BLaER1 treated with 17β-estradiol and CSF1 and Interleukin-3, amounts not matched to agents 10 nM and 100 nM (cell line): Measurements from ENCODE around the gene IKZF3.

Source experiments
- H3K27ac ChIP-seq, 11 experiments: shearing (Covaris generic); formaldehyde crosslinking; 2 replicates each; pipeline ENCODE4 v1.8.1; 2022
- H3K27me3 ChIP-seq, 11 experiments: shearing (Covaris generic); formaldehyde crosslinking; 2 replicates each; pipeline ENCODE4 v1.8.1; 2022
- H3K36me3 ChIP-seq, 11 experiments: shearing (Covaris generic); formaldehyde crosslinking; 2 replicates each; pipeline ENCODE4 v1.8.1; 2022
- H3K4me1 ChIP-seq, 10 experiments: shearing (Covaris generic); formaldehyde crosslinking; 2 replicates each; pipeline ENCODE4 v1.8.1; 2022
- H3K4me2 ChIP-seq, 11 experiments: shearing (Covaris generic); formaldehyde crosslinking; 2 replicates each; pipeline ENCODE4 v1.8.1; 2022
- H3K4me3 ChIP-seq, 10 experiments: shearing (Covaris generic); formaldehyde crosslinking; 2 replicates each; pipeline ENCODE4 v1.8.1; 2022
- H3K9ac ChIP-seq, 11 experiments: shearing (Covaris generic); formaldehyde crosslinking; 2 replicates each; pipeline ENCODE4 v1.8.1; 2022
- H3K9me3 ChIP-seq, 11 experiments: shearing (Covaris generic); formaldehyde crosslinking; replicated peaks in 1 of 11; 2 replicates each; pipeline ENCODE4 v1.8.1; 2022
- H4K20me1 ChIP-seq, 11 experiments: shearing (Covaris generic); formaldehyde crosslinking; 2 replicates each; pipeline ENCODE4 v1.8.1; 2022
- Cebpa-rat ChIP-seq, 11 experiments: shearing (Covaris generic); IDR thresholded peaks; 2 replicates each; pipeline ENCODE4 v1.8.1; 2022

IKZF3 gene

GRCh38 chr17:39781031-39781860, 82.9 kb downstream of the IKZF3 start:
- Histone ChIP-seq H3K27ac (no peak overlapping the region), H3K4me1 (peaks cover 8 to 26% (median 18%) of the 10 kb centered on the region in 10 experiments; a peak in 18 of 20 replicates), H3K4me2 (peak overlapping the region in 10 of 11 experiments; percentile 14 to 66 (median 40); a peak in 17 of 22 replicates), H3K36me3 (no peaks in the 10 kb centered on the region), H3K9me3 (no peaks in the 10 kb centered on the region), H3K9ac (no peak overlapping the region), H4K20me1 (no peaks in the 10 kb centered on the region; a peak in 1 of 22 replicates), H3K4me3 (no peak overlapping the region), H3K27me3 (peaks cover 0 to 45% (median 0%) of the 10 kb centered on the region in 11 experiments; a peak in 8 of 22 replicates)
- TF ChIP-seq Cebpa-rat (IDR thresholded peaks at IDR 0.05): no peak

DNA sequence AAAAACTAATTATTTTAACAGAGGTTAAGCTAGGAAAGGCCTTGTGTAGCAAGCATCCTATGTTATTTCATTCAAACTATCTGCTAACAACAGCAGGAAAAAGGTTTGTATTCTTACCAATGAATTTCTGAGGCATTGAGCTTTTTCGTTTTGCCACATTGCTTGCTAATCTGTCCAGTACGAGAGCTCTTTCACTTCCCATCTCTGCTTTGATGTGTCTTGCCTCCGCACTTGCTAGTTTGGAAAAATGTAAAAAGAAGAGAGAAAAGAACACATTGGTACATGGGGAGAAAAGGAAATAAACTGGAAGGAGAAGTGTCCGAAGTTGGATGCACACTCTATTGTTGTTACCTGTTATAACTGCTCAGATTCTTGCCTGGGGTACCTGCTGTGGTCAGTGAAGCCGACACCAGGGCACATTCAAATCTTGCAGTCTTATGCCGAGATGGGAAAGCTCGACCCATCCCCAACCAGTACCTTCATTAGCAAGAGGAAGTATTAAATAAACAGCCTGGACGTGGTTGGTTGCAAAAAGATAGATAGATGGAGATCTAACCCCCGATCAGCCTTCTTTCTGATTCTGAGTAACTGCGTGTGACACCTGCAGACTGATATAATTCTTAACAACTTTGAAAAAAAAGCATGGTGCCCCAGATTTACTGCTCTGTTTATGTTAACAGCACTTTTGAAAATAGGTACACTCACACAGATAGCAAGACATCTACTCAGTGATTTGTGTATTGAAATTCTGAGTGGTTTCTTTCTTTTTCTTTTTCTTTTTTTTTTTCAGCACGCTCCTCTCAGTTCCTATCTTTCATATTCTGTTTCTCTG, 86.4 kb downstream of the IKZF3 start:
- Histone ChIP-seq H3K4me1 (peaks cover 12 to 22% (median 19%) of the 10 kb centered on the region in 10 experiments), H3K27ac (no peak overlapping the region), H4K20me1 (no peaks in the 10 kb centered on the region), H3K9ac (no peak overlapping the region), H3K4me3 (no peak overlapping the region), H3K4me2 (no peak overlapping the region), H3K36me3 (no peaks in the 10 kb centered on the region), H3K27me3 (peaks cover 0 to 43% (median 0%) of the 10 kb centered on the region in 11 experiments; a peak in 8 of 22 replicates), H3K9me3 (no peaks in the 10 kb centered on the region)
- no peak for TF ChIP-seq Cebpa-rat (IDR thresholded peaks at IDR 0.05)

- H4K20me1 ChIP-seq: no peaks in the 10 kb centered on the region
- H3K27ac ChIP-seq: no peak overlapping the region
- no peak overlapping the region for H3K4me2 ChIP-seq
- peaks cover 0 to 28% (median 0%) of the 10 kb centered on the region in 11 experiments; a peak in 3 of 22 replicates for H3K27me3 ChIP-seq
- peaks cover 13 to 20% (median 16%) of the 10 kb centered on the region in 10 experiments for H3K4me1 ChIP-seq
- no peak overlapping the region for H3K9ac ChIP-seq
- H3K4me3 ChIP-seq: no peak overlapping the region
- H3K9me3 ChIP-seq: no peaks in the 10 kb centered on the region
- no peak for TF ChIP-seq Cebpa-rat (IDR thresholded peaks at IDR 0.05)
- H3K36me3 ChIP-seq: no peaks in the 10 kb centered on the region
Observed at GRCh38 chr17:39776252-39776651, 87.9 kb downstream of the IKZF3 start.

DNA sequence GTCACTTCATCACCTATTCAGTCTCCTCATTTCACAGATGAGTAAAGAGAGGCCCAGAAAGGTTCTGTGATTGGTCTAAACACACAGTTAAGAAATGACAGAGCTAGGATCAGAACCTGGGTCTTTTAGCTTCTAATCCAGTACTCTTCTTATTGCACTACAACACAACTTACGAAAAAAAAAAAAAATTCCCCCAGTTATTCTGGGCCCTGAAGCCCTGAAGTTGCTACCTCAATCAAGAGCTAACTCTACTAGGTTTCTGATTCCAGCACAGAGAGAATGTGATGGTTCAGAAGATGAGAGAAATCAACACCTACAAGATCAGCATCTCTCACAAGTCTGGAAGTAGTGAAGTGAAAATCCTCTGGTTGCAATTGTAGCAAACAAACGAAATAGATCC, 89.1 kb downstream of the IKZF3 start:
- Histone ChIP-seq H3K36me3 (no peaks in the 10 kb centered on the region), H3K4me3 (no peak overlapping the region), H3K9me3 (no peaks in the 10 kb centered on the region), H3K27ac (no peak overlapping the region), H3K4me2 (no peak overlapping the region), H3K4me1 (peaks cover 7 to 12% (median 10%) of the 10 kb centered on the region in 10 experiments; a peak in 19 of 20 replicates), H4K20me1 (no peaks in the 10 kb centered on the region), H3K27me3 (peaks cover 0 to 16% (median 0%) of the 10 kb centered on the region in 11 experiments; a peak in 2 of 22 replicates), H3K9ac (no peak overlapping the region)
- no peak for TF ChIP-seq Cebpa-rat (IDR thresholded peaks at IDR 0.05)

DNA sequence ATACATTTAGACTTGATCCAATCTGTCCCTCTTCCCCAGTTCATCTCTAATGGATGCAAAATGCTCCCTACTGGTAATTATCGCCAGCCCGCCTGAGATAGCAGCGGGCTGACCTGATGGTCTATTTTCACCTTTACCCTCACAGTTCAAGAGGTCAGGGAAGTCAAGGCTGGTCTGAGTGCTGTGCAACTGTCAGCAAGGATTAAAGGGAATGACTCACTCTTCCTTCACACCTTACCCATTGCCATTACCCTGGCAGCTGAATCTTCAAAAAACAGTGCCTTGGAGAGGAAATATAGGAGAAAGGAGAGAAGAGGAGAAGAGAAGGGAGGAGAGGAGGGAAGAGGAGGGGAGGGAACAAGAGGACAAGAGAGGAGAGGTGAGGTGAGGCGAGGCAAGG, 90.1 kb downstream of the IKZF3 start:
- H3K27me3 ChIP-seq: peaks cover 0 to 10% (median 0%) of the 10 kb centered on the region in 11 experiments; a peak in 1 of 22 replicates
- H3K9me3 ChIP-seq: no peaks in the 10 kb centered on the region
- no peak overlapping the region for H3K4me3 ChIP-seq
- no peak overlapping the region for H3K9ac ChIP-seq
- H3K4me1 ChIP-seq: peaks cover 7 to 12% (median 10%) of the 10 kb centered on the region in 10 experiments; a peak in 19 of 20 replicates
- no peaks in the 10 kb centered on the region for H3K36me3 ChIP-seq
- no peaks in the 10 kb centered on the region for H4K20me1 ChIP-seq
- no peak overlapping the region for H3K4me2 ChIP-seq
- no peak for TF ChIP-seq Cebpa-rat (IDR thresholded peaks at IDR 0.05)
- no peak overlapping the region for H3K27ac ChIP-seq

- Histone ChIP-seq H3K4me3 (no peak overlapping the region), H3K9ac (no peak overlapping the region), H3K27ac (no peak overlapping the region), H4K20me1 (no peaks in the 10 kb centered on the region), H3K27me3 (peaks cover 0 to 7% (median 0%) of the 10 kb centered on the region in 11 experiments; a peak in 1 of 22 replicates), H3K36me3 (no peaks in the 10 kb centered on the region), H3K9me3 (no peaks in the 10 kb centered on the region), H3K4me1 (peaks cover 7 to 12% (median 10%) of the 10 kb centered on the region in 10 experiments; a peak in 19 of 20 replicates), H3K4me2 (peak overlapping the region; percentile 15 to 63 (median 46); a peak in 19 of 22 replicates)
- TF ChIP-seq Cebpa-rat (IDR thresholded peaks at IDR 0.05): no peak
Observed at GRCh38 chr17:39772987-39773934, 90.9 kb downstream of the IKZF3 start.

GRCh38 chr17:39772415-39772814, 91.7 kb downstream of the IKZF3 start:
- H4K20me1 ChIP-seq: no peaks in the 10 kb centered on the region
- H3K4me3 ChIP-seq: no peak overlapping the region
- no peaks in the 10 kb centered on the region for H3K9me3 ChIP-seq
- peak overlapping the region; percentile 15 to 63 (median 46); a peak in 21 of 22 replicates for H3K4me2 ChIP-seq
- H3K36me3 ChIP-seq: no peaks in the 10 kb centered on the region
- H3K9ac ChIP-seq: no peak overlapping the region
- H3K27me3 ChIP-seq: peaks cover 0 to 3% (median 0%) of the 10 kb centered on the region in 11 experiments; a peak in 1 of 22 replicates
- H3K4me1 ChIP-seq: peaks cover 9 to 16% (median 11%) of the 10 kb centered on the region in 10 experiments; a peak in 19 of 20 replicates
- H3K27ac ChIP-seq: no peak overlapping the region
- no peak for TF ChIP-seq Cebpa-rat (IDR thresholded peaks at IDR 0.05)

- peaks cover 0 to 2% (median 0%) of the 10 kb centered on the region in 11 experiments; a peak in 1 of 22 replicates for H3K27me3 ChIP-seq
- peaks cover 27 to 39% (median 31%) of the 10 kb centered on the region in 10 experiments for H3K4me1 ChIP-seq
- no peak overlapping the region for H3K4me3 ChIP-seq
- H4K20me1 ChIP-seq: no peaks in the 10 kb centered on the region
- no peak overlapping the region for H3K27ac ChIP-seq
- no peak for TF ChIP-seq Cebpa-rat (IDR thresholded peaks at IDR 0.05)
- peaks cover 0 to 12% (median 7%) of the 10 kb centered on the region in 11 experiments; a peak in 9 of 22 replicates for H3K9me3 ChIP-seq
- no peaks in the 10 kb centered on the region for H3K36me3 ChIP-seq
- H3K9ac ChIP-seq: no peak overlapping the region
- H3K4me2 ChIP-seq: no peak overlapping the region
Observed at GRCh38 chr17:39769974-39770587, 94.0 kb downstream of the IKZF3 start.
